ENCODE measurements around the gene ODC1.
"Not testable (repeated sequence)": the region's sequence is repeated elsewhere in the genome, so short reads cannot be mapped to it uniquely, and the experiment has no call there.

Gene ODC1

GRCh38 chr2:10447895-10448575 lies at the start of gene ODC1:
ODC1 (minus strand) TSS chr2:10448327; CDS start chr2:10445032, 3,295 bp downstream.
- peak; percentile 98 for DNase-seq (ENCODE audit: low read depth in 2 of 2)

GRCh38 chr2:10497797-10498251 lies 49.7 kb upstream of the ODC1 start:
- DNase-seq (ENCODE audit: low read depth in 2 of 2), result peak; percentile 20 to 40

- no peak for DNase-seq (ENCODE audit: low read depth in 2 of 2)
Measured at GRCh38 chr2:10495988-10496313, 47.8 kb upstream of the ODC1 start.

- DNase-seq (ENCODE audit: low read depth in 2 of 2), result no peak
Measured at GRCh38 chr2:10495311-10495987, 47.3 kb upstream of the ODC1 start.

GRCh38 chr2:10494351-10495066 lies 46.4 kb upstream of the ODC1 start:
- no peak for DNase-seq (ENCODE audit: low read depth in 2 of 2)

DNA sequence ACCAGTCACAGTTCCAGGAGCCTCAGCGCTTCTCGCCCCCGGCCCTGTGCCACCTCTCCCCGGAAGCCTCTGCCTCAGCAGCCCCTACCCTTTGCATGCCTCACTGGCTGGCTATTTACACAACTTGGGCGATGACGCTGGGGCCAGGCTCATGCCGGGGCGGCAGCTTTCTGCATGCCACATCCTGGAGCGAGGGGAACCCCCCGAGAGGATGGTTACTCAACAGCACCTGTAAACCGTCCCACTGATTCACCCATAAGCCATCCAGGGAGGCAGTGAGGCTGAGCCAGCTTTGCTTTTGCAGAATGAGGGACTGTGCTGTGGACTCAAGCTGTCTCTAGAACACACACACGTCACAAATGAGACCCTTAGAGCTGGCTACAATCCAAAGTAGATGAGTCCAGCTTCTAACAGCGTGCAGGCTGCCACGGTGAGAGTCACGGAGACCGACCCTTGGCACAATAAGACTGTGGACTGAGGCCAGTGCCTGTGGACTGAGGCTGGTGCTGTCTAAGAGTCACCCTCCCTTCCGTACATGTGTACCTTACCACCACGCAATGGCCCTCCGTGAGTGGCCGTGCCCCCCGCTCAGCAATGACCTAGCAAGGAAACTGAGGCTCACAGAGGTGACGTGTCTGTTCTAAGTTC lies 45.6 kb upstream of the ODC1 start:
- peak; percentile 52 to 65 for DNase-seq (ENCODE audit: low read depth in 2 of 2)

DNA sequence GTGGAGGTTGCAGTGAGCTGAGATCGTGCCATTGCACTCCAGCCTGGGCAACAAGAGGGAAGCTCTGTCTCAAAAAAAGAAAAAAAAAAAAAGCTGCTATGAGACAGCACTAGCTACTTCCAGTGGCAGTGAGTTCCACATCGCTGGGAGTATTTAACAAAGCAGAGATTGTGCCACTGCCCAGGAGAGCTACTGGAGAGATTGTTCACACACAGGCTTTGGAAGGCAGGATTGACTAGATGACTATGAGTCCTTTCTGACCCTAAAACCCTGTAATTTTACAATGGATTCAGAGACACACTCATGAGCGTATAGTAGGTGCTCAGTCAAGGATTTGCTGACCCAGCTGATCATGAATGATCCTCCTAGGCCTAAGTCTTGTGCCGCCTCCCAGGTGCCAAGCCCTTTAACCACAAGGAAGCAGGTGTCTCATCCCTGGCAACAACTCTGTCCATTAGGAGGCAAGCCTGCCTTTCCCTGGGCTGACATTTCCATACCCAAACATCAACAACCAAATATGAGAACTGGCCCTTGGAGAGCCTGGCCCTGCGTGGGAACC lies 45.0 kb upstream of the ODC1 start:
- no peak for DNase-seq (ENCODE audit: low read depth in 2 of 2)

DNA sequence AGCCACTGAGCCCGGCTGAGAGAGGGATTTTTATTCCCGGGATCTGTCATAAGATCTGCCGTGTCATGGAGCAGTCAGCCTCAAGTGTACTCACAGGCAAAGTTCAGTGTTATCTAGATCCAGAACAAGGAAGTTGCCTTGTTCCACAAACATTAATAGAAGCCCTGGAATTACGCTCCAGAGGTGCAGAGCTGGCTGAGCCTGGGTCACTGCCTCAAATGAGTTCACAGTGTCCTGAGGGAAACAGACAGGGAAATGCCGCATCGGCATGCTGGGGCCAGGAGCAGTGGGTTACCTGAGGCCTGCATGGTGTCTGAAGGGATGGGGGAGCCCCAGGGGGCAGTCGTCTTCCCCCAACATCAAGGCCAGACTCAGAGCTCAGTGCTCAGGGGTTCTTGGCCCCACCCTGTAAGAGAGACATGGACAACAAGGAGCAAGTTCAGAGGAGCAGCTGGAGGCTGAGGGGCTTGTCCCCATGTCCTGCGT lies 42.7 kb upstream of the ODC1 start:
- DNase-seq (ENCODE audit: low read depth in 2 of 2), result no peak

- no peak for DNase-seq (ENCODE audit: low read depth in 2 of 2)
Measured at GRCh38 chr2:10489842-10490555, 41.9 kb upstream of the ODC1 start.

- not testable (repeated sequence) for DNase-seq (ENCODE audit: low read depth in 2 of 2)
Measured at GRCh38 chr2:10488142-10488541, 40.0 kb upstream of the ODC1 start.

- DNase-seq (ENCODE audit: low read depth in 2 of 2), result not testable (repeated sequence)
Measured at GRCh38 chr2:10487741-10488104, 39.6 kb upstream of the ODC1 start.

DNA sequence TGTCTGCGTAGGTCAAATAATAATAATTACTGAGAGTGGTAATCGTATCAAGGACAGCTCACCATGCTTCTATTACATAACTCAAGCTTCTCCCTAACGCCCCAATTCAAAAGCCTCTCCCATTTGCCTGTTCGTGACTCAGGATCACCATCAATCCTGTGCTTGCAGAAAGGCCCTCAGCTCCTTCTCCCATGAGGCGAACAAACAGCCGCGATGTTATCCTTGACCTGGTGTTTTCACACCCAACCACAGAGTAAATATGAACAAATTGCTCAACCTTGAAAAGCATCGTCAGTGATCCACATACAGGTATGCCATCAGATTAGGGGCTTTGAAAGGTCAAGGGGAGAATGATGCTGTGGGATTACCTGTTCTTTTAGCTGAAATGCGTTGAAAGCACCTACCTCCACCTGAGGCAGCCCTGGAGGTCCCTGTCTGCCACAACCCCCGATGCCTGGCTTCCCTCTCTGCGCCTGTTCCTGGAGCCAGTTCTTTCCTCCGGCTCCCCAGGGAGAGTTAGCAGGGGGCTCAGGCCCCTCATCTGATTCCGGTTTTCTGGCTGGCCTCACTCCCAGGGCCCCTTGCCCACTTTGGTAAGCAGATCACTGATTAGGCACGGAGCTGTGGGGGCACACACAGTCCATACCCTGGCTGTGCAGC lies 39.1 kb upstream of the ODC1 start:
- DNase-seq (ENCODE audit: low read depth in 2 of 2), result no peak

DNA sequence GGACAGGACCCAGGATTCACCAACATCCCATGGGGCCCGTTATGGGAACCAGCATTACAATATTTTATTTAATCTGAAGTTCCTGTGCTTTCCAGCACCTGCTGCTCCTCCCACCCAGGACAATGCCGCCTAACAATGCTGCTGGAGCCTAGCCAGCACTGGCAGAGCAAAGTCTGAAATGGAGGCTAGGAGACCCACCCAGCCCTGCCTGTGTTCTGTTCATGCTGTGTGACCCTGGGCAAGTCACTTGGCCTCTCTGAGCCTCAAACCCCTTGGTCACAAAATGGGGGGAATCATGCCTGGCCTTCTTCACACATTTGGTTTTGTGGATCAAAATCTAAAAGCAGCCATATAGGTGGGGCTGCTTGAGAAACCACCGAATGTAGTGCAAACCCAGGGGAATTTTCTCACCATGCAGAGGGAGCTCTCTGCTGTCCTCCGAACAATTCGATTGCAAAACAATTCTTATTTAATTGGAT lies 38.5 kb upstream of the ODC1 start:
- DNase-seq (ENCODE audit: low read depth in 2 of 2), result no peak

- no peak for DNase-seq (ENCODE audit: low read depth in 2 of 2)
Measured at GRCh38 chr2:10486091-10486490, 38.0 kb upstream of the ODC1 start.

DNA sequence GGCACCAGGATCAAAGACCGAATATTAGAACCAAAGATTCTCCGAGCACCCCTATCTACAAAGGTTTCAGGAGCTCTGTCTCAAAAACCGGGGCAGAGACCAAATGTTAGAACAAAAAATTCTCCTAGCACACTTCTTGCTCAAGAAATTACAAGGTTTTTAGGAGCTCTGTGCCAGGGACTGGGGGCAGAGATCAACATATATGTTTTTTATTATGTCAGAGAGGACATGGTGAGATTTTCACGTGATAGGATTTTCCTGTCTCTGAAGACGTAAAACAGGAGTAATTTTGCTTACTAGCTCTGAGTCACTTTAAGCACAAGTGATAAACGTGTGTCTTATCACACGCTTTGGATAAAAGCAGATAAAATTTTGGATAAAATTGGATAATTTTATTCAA lies 34.8 kb upstream of the ODC1 start:
- no peak for DNase-seq (ENCODE audit: low read depth in 2 of 2)

DNA sequence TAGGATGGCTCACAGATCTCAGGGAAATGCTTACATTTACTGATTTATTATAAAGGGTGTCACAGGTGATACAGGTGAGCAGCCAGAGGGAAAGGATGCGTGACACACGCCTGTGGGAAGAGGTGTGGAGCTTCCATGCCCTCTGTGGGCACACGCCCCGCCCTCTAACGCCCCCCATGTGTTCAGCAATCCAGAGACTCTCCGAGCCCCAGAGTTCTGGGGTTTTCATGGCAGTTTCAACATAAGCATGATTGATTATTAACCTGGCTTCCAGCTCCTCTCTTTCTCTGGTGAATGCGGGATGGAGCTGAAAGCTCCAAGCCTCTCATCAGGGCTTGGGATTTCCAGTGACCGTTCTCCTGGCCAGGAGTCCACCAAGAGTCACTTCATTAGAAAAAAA lies 34.3 kb upstream of the ODC1 start:
- DNase-seq (ENCODE audit: low read depth in 2 of 2), result no peak

- DNase-seq (ENCODE audit: low read depth in 2 of 2), result no peak
Measured at GRCh38 chr2:10481666-10482157, 33.6 kb upstream of the ODC1 start.

GRCh38 chr2:10481055-10481665 lies 33.0 kb upstream of the ODC1 start:
- no peak for DNase-seq (ENCODE audit: low read depth in 2 of 2)

DNA sequence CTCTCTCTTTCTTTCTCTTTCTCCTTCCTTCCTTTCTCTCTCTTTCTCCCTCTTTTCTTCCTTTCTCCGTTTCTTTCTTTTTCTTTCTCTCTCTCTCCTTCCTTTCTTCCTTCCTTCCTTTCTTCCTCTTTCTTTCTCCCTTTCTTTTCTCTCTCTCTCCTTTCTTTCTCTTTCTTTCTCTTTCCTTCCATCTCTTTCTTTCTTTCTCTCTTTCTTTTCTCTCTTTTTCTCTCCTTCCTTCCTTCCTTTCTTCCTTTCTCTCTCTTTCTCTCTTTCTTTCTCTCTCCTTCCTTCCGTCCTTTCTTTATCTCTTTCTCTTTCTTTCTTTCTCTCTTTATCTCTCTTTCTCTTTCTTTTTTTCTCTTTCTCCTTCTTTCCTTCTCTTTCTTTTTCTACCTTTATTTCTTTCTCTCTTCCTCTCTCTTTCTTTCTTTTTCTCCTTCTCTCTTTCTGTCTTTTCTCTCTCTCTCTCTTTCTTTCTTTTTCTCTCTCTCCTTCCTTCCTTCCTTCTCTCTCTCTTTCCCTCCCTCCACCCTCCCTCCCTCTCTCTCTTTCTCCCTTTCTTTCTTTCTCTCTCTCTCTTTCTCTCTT lies 32.3 kb upstream of the ODC1 start:
- DNase-seq (ENCODE audit: low read depth in 2 of 2), result no peak

GRCh38 chr2:10478916-10479315 lies 30.8 kb upstream of the ODC1 start:
- DNase-seq (ENCODE audit: low read depth in 2 of 2), result no peak
